HL-60 (cell line): ENCODE data around the gene MYBPC3.

Experiments used
- DNase-seq, 2 experiments: peaks; one replicate each; pipeline ENCODE4 v3.0.0-alpha.2; 2010 to 2020; ENCODE audit warnings: low read depth in 1 of 2, low spot score in 1 of 2
- H3K27ac ChIP-seq: fragments of 250-450 bp; sonication (Bioruptor Pico); replicated peaks from 2 replicates; pipeline ENCODE4 v1.5.1; 2020; ENCODE audit warnings: mild to moderate bottlenecking, moderate library complexity
- H3K27me3 ChIP-seq: fragments of 250-450 bp; sonication (Bioruptor Pico); 2 replicates; pipeline ENCODE4 v1.5.1; 2021; ENCODE audit warnings: mild to moderate bottlenecking, moderate library complexity; ENCODE audit not compliant: insufficient read depth, poor library complexity, severe bottlenecking
- H3K4me3 ChIP-seq: replicated peaks from 2 replicates; pipeline ENCODE4 v1.5.1; 2011; ENCODE audit warnings: mild to moderate bottlenecking, control low read depth, low read length; ENCODE audit not compliant: insufficient read depth
- GABPA ChIP-seq: IDR thresholded peaks from 2 replicates; pipeline ENCODE4 v1.6.1; 2012; ENCODE audit warnings: low read depth
- POLR2AphosphoS5 ChIP-seq: IDR thresholded peaks from 2 replicates; pipeline ENCODE4 v1.6.1; 2012; ENCODE audit warnings: low read depth
- SPI1 ChIP-seq: IDR thresholded peaks from 2 replicates; pipeline ENCODE4 v1.6.1; 2012; ENCODE audit warnings: low read depth, mild to moderate bottlenecking, borderline replicate concordance
- TF ChIP-seq, protein P1 (sequence below): IDR thresholded peaks from 2 replicates; pipeline ENCODE4 v1.6.1; 2012; ENCODE audit warnings: low read depth; ENCODE audit not compliant: insufficient replicate concordance
- TF ChIP-seq, protein P2 (sequence below): IDR thresholded peaks from one replicate; pipeline ENCODE4 v1.5.1; 2011; ENCODE audit warnings: low read length, control low read depth, inconsistent platforms; ENCODE audit not compliant: insufficient read depth

Gene MYBPC3

DNA sequence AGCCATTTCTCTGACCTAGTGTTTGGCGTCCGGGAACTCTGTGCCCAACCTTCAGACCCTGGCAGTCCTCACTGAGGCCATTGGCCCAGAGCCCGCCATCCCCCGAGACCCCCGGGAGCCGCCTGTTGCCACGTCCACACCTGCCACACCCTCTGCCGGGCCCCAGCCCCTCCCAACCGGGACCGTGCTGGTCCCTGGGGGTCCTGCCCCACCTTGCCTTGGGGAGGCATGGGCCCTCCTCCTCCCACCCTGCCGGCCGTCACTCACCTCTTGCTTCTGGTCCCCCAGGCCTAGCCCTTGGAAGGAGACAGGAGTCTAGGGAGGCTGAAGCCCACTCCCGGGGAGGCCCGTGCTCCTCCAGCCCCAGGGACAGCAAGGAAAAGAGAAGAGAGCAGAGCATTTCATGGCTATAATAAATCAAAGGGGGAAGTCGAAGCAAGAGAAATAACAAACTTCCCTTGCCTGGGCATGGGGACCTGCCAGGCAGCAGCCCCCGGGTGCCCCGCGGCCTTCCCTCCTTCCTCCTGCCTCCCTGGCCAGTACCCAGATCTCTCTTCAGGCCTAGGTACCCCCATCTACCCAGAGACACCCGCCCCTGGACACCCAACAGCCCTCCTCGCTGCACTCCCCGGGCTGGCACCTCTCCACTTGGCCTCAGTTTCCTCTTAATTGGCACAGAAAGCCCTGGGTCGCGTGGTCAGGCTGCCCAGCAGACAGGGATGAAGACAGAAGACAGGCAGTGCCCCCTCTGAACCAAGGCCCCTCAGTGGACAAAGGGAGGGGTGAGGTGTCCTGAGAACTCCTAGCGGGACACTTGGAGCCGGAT, 42.9 kb upstream of the MYBPC3 start:
- peak in 1 of 2 experiments; percentile 47 for DNase-seq
- H3K4me3 ChIP-seq: peak overlapping the region; percentile 40
- no peaks in the 10 kb centered on the region for H3K27me3 ChIP-seq
- TF ChIP-seq GABPA (no peak), SPI1 (peak; percentile 50; the same call in 1 of the 2 replicates)
- H3K27ac ChIP-seq: peak overlapping the region; percentile 100

DNA sequence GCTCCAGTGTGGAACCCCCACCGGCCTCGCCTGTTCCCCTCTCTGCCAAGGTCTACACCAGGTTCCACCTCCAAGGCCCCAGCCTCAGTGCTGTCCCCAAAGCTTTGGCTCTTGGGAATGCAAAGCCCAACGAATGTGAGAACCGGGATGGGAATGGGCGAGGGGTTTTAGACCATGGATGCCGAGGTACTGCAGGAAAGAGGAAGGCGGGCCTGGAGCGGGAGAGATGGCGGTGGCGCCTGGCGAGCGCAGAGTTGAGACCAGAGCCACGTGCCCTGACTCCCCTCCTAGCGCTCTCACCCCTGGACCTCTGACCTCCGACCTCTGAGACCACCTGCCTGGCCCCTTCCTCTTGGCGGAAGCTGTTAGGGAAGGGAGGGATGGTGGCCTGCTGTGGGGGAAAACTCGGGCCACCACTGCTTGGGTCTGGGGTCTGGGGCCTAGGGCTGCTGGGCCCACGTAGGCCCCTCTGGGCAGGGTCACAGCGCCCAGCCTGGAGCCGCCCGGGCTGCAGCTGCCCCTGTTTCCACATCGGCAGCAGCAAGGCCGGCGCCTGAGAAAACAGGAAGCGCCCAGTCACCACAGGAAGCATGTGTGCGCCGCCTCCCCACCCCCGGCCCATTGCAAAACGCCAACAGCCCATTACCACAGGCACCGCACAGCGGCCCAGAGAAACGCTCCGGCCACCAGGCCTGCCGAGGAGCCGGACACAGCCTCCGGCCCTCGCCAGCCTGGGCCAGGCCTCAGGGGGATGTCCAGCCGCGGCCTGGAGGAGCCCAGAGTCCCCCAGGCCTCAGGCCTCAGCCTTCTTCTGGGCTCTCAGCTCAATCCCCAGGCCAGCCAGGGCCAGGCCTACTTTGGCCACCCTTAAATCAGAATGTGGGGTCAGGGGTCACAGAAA, 42.1 kb upstream of the MYBPC3 start:
- DNase-seq: peak; percentile 88 to 92
- peak overlapping the region; percentile 40 for H3K4me3 ChIP-seq

DNA sequence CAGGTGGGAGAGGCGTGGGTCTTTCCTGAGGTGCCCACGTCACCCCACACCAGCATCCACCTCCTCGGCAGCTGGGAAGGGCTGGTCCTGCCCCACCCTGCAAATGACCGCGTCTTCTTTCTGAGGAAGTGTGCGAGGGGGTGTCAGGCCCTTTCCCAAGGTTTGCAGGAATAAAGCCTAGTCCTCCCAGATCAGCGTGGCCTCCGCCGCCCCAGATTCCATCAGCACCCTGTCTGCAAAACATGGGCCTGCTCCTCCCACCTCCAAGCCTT, 41.5 kb upstream of the MYBPC3 start:
- DNase-seq: peak in 1 of 2 experiments; percentile 75
- Histone ChIP-seq H3K27me3 (no peaks in the 10 kb centered on the region), H3K27ac (peak overlapping the region; percentile 100), H3K4me3 (peak overlapping the region; percentile 29)
- TF ChIP-seq SPI1: peak; percentile 42; the same call in 1 of the 2 replicates
- TF ChIP-seq, protein P1, sequence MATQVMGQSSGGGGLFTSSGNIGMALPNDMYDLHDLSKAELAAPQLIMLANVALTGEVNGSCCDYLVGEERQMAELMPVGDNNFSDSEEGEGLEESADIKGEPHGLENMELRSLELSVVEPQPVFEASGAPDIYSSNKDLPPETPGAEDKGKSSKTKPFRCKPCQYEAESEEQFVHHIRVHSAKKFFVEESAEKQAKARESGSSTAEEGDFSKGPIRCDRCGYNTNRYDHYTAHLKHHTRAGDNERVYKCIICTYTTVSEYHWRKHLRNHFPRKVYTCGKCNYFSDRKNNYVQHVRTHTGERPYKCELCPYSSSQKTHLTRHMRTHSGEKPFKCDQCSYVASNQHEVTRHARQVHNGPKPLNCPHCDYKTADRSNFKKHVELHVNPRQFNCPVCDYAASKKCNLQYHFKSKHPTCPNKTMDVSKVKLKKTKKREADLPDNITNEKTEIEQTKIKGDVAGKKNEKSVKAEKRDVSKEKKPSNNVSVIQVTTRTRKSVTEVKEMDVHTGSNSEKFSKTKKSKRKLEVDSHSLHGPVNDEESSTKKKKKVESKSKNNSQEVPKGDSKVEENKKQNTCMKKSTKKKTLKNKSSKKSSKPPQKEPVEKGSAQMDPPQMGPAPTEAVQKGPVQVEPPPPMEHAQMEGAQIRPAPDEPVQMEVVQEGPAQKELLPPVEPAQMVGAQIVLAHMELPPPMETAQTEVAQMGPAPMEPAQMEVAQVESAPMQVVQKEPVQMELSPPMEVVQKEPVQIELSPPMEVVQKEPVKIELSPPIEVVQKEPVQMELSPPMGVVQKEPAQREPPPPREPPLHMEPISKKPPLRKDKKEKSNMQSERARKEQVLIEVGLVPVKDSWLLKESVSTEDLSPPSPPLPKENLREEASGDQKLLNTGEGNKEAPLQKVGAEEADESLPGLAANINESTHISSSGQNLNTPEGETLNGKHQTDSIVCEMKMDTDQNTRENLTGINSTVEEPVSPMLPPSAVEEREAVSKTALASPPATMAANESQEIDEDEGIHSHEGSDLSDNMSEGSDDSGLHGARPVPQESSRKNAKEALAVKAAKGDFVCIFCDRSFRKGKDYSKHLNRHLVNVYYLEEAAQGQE: no peak
- no peak for TF ChIP-seq GABPA
- TF ChIP-seq POLR2AphosphoS5: peak; percentile 0; the same call in 1 of the 2 replicates
- TF ChIP-seq, protein P2, sequence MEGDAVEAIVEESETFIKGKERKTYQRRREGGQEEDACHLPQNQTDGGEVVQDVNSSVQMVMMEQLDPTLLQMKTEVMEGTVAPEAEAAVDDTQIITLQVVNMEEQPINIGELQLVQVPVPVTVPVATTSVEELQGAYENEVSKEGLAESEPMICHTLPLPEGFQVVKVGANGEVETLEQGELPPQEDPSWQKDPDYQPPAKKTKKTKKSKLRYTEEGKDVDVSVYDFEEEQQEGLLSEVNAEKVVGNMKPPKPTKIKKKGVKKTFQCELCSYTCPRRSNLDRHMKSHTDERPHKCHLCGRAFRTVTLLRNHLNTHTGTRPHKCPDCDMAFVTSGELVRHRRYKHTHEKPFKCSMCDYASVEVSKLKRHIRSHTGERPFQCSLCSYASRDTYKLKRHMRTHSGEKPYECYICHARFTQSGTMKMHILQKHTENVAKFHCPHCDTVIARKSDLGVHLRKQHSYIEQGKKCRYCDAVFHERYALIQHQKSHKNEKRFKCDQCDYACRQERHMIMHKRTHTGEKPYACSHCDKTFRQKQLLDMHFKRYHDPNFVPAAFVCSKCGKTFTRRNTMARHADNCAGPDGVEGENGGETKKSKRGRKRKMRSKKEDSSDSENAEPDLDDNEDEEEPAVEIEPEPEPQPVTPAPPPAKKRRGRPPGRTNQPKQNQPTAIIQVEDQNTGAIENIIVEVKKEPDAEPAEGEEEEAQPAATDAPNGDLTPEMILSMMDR: no peak

More for the DNA sequence above, 42.1 kb upstream of the MYBPC3 start:
- Histone ChIP-seq H3K27ac (peak overlapping the region; percentile 100), H3K27me3 (no peaks in the 10 kb centered on the region)
- TF ChIP-seq GABPA: peak; percentile 72
- TF ChIP-seq, protein P2: no peak
- TF ChIP-seq, protein P1: peak; percentile 70
- TF ChIP-seq POLR2AphosphoS5: peak; percentile 99
- peak; percentile 97 for TF ChIP-seq SPI1
